ENCODE results near the gene SMOC2. TPM values are rescaled to one million over a fixed set of nuclear protein-coding genes. Genes with fewer than 3 reads are reported as not detected.

SMOC2 gene
- polyA plus RNA-seq, 1 donor from 2014 or later = 0.50 TPM

DNA sequence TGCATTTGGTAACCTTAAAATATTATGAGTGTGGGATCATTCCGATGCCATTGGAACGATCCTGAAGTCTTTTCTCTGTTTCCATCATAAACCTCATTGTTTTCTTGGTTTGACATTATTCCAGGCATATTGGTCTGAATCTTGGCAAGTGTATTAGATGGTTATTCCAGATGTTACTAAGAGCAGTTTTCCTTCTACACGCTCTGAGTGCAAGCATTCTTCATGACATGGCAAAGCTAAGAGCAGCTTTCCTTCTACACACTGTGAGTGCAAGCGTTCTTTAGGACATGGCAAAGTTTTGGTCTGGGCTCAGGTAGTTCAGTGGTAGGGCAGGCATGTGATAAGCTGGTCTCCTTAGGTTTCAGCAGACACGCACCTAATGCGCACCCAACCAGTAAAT, 53.0 kb downstream of the SMOC2 start:
- no peaks in the 10 kb centered on the region for H3K9me2 ChIP-seq (ENCODE audit: insufficient read depth, low read length)
- no peaks in the 10 kb centered on the region for H4K20me1 ChIP-seq (ENCODE audit: insufficient read depth)
- no peaks in the 10 kb centered on the region for H3F3A ChIP-seq (ENCODE audit: insufficient read depth, low read length, poor library complexity, severe bottlenecking)
- no peak overlapping the region for H2AFZ ChIP-seq (ENCODE audit: low read depth, low read length)
- H3K27ac ChIP-seq (ENCODE audit: low read length) = no peak overlapping the region
- H3K79me2 ChIP-seq (replicated peaks; ENCODE audit: insufficient read depth, low read length) = no peaks in the 10 kb centered on the region
- no peak overlapping the region for H3K9ac ChIP-seq (ENCODE audit: low read length)
- TF ChIP-seq EP300 (conservative IDR thresholded peaks at IDR 0.05; ENCODE audit: poor library complexity, severe bottlenecking) = no peak
- no peak for TF ChIP-seq TAF1 (IDR thresholded peaks at IDR 0.05; ENCODE audit: low read depth)
- TF ChIP-seq, protein P1, sequence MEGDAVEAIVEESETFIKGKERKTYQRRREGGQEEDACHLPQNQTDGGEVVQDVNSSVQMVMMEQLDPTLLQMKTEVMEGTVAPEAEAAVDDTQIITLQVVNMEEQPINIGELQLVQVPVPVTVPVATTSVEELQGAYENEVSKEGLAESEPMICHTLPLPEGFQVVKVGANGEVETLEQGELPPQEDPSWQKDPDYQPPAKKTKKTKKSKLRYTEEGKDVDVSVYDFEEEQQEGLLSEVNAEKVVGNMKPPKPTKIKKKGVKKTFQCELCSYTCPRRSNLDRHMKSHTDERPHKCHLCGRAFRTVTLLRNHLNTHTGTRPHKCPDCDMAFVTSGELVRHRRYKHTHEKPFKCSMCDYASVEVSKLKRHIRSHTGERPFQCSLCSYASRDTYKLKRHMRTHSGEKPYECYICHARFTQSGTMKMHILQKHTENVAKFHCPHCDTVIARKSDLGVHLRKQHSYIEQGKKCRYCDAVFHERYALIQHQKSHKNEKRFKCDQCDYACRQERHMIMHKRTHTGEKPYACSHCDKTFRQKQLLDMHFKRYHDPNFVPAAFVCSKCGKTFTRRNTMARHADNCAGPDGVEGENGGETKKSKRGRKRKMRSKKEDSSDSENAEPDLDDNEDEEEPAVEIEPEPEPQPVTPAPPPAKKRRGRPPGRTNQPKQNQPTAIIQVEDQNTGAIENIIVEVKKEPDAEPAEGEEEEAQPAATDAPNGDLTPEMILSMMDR (IDR thresholded peaks at IDR 0.05; ENCODE audit: poor library complexity, severe bottlenecking) = no peak
- no peak for TF ChIP-seq MXI1 (conservative IDR thresholded peaks at IDR 0.05; ENCODE audit: poor library complexity, severe bottlenecking)
- no peak for TF ChIP-seq POLR2AphosphoS5 (IDR thresholded peaks at IDR 0.05)
- TF ChIP-seq RAD21 (conservative IDR thresholded peaks at IDR 0.05) = no peak
- TF ChIP-seq REST (IDR thresholded peaks at IDR 0.05; ENCODE audit: borderline replicate concordance) = no peak
- TF ChIP-seq SMC3 (conservative IDR thresholded peaks at IDR 0.05; ENCODE audit: poor library complexity) = no peak
- no peak for TF ChIP-seq EZH2 (IDR thresholded peaks at IDR 0.05; ENCODE audit: borderline replicate concordance, insufficient read depth, low read length, poor library complexity, severe bottlenecking)
- H3K4me2 ChIP-seq (ENCODE audit: low read length) = no peak overlapping the region
- no peak overlapping the region for H3K4me3 ChIP-seq (ENCODE audit: low read length)
- H3K9me3 ChIP-seq (ENCODE audit: low read length) = no peaks in the 10 kb centered on the region
- H3K27me3 ChIP-seq (ENCODE audit: insufficient read depth, low read depth, low read length) = no peaks in the 10 kb centered on the region
- H3K36me3 ChIP-seq (ENCODE audit: insufficient read depth, low read length) = no peaks in the 10 kb centered on the region

DNA sequence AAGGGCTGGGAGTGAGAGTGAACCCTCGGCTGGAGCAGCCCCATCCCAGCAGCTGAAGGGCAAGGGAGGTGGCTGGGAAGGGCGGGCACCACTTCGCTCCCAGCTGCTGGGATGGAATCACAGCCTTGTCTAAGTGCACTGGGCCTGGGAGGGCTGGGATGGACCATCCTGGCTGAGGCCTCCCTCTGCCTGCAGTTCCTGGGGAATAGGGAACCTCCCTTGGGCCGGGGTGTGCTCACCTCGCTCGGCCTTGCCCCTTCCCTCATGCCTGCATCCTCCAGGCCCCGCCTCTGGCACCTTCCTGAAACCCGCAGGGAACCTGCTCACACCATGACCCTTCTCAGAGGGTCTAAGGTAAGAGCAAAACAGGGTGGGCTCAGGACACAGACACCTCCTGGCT, 53.7 kb downstream of the SMOC2 start:
- H2AFZ ChIP-seq (ENCODE audit: low read depth, low read length) = no peak overlapping the region
- H3K9ac ChIP-seq (ENCODE audit: low read length) = no peak overlapping the region
- H3K27ac ChIP-seq (ENCODE audit: low read length) = no peak overlapping the region
- H4K20me1 ChIP-seq (ENCODE audit: insufficient read depth) = no peaks in the 10 kb centered on the region
- H3K27me3 ChIP-seq (ENCODE audit: insufficient read depth, low read depth, low read length) = no peaks in the 10 kb centered on the region
- H3K4me3 ChIP-seq (ENCODE audit: low read length) = no peak overlapping the region
- TF ChIP-seq EP300 (conservative IDR thresholded peaks at IDR 0.05; ENCODE audit: poor library complexity, severe bottlenecking) = no peak
- no peak for TF ChIP-seq EZH2 (IDR thresholded peaks at IDR 0.05; ENCODE audit: borderline replicate concordance, insufficient read depth, low read length, poor library complexity, severe bottlenecking)
- no peak for TF ChIP-seq MXI1 (conservative IDR thresholded peaks at IDR 0.05; ENCODE audit: poor library complexity, severe bottlenecking)
- TF ChIP-seq, protein P1 (IDR thresholded peaks at IDR 0.05; ENCODE audit: poor library complexity, severe bottlenecking) = no peak
- no peak for TF ChIP-seq TAF1 (IDR thresholded peaks at IDR 0.05; ENCODE audit: low read depth)
- TF ChIP-seq REST (IDR thresholded peaks at IDR 0.05; ENCODE audit: borderline replicate concordance) = no peak
- no peaks in the 10 kb centered on the region for H3K79me2 ChIP-seq (replicated peaks; ENCODE audit: insufficient read depth, low read length)
- H3K9me3 ChIP-seq (ENCODE audit: low read length) = no peaks in the 10 kb centered on the region
- H3F3A ChIP-seq (ENCODE audit: insufficient read depth, low read length, poor library complexity, severe bottlenecking) = no peaks in the 10 kb centered on the region
- no peaks in the 10 kb centered on the region for H3K9me2 ChIP-seq (ENCODE audit: insufficient read depth, low read length)
- no peaks in the 10 kb centered on the region for H3K36me3 ChIP-seq (ENCODE audit: insufficient read depth, low read length)
- H3K4me2 ChIP-seq (ENCODE audit: low read length) = no peak overlapping the region
